H1 (cell line): ENCODE measurements around the gene ELOVL6. TPM values are rescaled to one million over a fixed set of nuclear protein-coding genes. Genes with fewer than 3 reads are reported as not detected.

Source experiments
- CHD2 ChIP-seq: IDR thresholded peaks from 2 replicates; pipeline ENCODE4 v1.6.1; 2012; ENCODE audit warnings: low read length, improper control_type of control experiment
- EP300 ChIP-seq, 2 experiments: IDR thresholded peaks; 1 replicate in 1 of 2; 2 replicates in 1 of 2; pipeline ENCODE4 v1.6.1; 2011 to 2012; ENCODE audit warnings: low read depth in 2 of 2, low read length in 2 of 2, mild to moderate bottlenecking in 2 of 2, borderline replicate concordance in 1 of 2, inconsistent platforms in 1 of 2, moderate library complexity in 1 of 2
- KDM5A ChIP-seq: fragments of 200-600 bp; IDR thresholded peaks from 2 replicates; pipeline ENCODE4 v1.7.1; 2012; ENCODE audit warnings: mild to moderate bottlenecking, low read length, inconsistent platforms, mixed read lengths
- PHF8 ChIP-seq: fragments of 200-600 bp; sonication (generic); conservative IDR thresholded peaks from 2 replicates; pipeline ENCODE4 v1.7.1; 2012; ENCODE audit warnings: low read depth, mild to moderate bottlenecking, inconsistent platforms, low read length, moderate library complexity
- SUZ12 ChIP-seq: fragments of 200-600 bp; sonication (generic); IDR thresholded peaks from 2 replicates; pipeline ENCODE4 v1.6.1; 2012; ENCODE audit warnings: mild to moderate bottlenecking, inconsistent platforms, low read length, moderate library complexity, mixed read lengths
- ZNF274 ChIP-seq: IDR thresholded peaks from 2 replicates; pipeline ENCODE4 v1.7.0; 2012; ENCODE audit warnings: low read length, borderline replicate concordance; ENCODE audit errors: extremely low read depth
- polyA plus RNA-seq, 7 experiments: library from polyadenylated mRNA; depleted of rRNA in 3 of 7; stranded (reverse) in 5 of 7; unstranded in 2 of 7; fragments of >200 nt in 5 of 7; fragments of 200-250 nt in 2 of 7; gene quantifications; 1 replicate in 5 of 7; 2 replicates in 1 of 7; 4 replicates in 1 of 7; pipeline versions ENCODE4 v1.2.1 to v1.2.3, GENCODE V29; 2011 to 2013; ENCODE audit warnings: missing spikeins in 2 of 7, mixed read lengths in 2 of 7
- total RNA-seq: library from RNA; stranded (reverse); fragmentation: NEBNext Ultra II Directional; extraction: Animal tissue kit (Norgen Biotek cat#: 25700); gene quantifications from 2 replicates; pipeline ENCODE4 v1.2.1, GENCODE V29; 2021

The ELOVL6 gene
- total and polyA plus RNA-seq, 2 of the 8 experiments (the other 6 are each of a cell fraction or from before 2014, with no cell fraction given) = 27.8 to 86.6 TPM

DNA sequence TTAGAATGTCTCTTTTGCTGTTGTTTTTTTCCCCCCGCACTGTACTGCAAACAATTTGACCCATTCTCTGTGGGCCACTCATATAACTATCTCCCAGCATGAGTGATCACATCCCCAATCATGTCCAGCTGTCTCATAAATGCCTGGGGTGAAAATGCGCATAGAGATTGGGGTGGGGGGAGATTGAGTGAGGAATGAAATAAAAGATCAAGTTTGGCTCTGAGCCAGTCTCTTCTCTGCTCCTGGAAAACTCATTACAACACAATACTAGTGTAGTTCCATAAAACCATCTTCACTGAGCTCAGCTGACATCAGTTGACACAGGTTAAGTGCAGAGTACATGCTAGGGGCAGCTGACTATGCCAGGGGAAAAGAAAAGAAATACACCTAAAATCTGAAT, 188.9 kb downstream of the ELOVL6 start (continued):
- TF ChIP-seq EP300 (IDR thresholded peaks at IDR 0.05; ENCODE audit: borderline replicate concordance in 1 of 2, low read depth in 2 of 2, low read length in 2 of 2) (no peak), PHF8 (no peak), CHD2 (no peak), SUZ12 (no peak), ZNF274 (no peak), KDM5A (no peak)
